ELR (cell line): Measurements from ENCODE around the gene MUC20.
A peak's percentile ranks its signal among the peaks of the same experiment; 100 is the strongest.
"Not testable (repeated sequence)": the region's sequence is repeated elsewhere in the genome, so short reads cannot be mapped to it uniquely, and the experiment has no call there.

Source experiments
- DNase-seq: peaks from one replicate; pipeline ENCODE4 v3.0.0-alpha.2; 2015; ENCODE audit warnings: low read depth

Gene MUC20

GRCh38 chr3:195720831-195721506 lies at the start of gene MUC20:
TSS of gene MUC20 (plus strand) at chr3:195720978. CDS start at chr3:195721008, 30 bp downstream.
- not testable (repeated sequence) for DNase-seq

- not testable (repeated sequence) for DNase-seq
Measured at GRCh38 chr3:195671283-195671682, 49.5 kb upstream of the MUC20 start.

GRCh38 chr3:195673711-195674110 lies 47.1 kb upstream of the MUC20 start:
- not testable (repeated sequence) for DNase-seq

GRCh38 chr3:195678391-195679015 lies 42.3 kb upstream of the MUC20 start:
- peak; percentile 73 for DNase-seq

GRCh38 chr3:195680690-195681089 lies 40.1 kb upstream of the MUC20 start:
- not testable (repeated sequence) for DNase-seq

- DNase-seq: not testable (repeated sequence)
Measured at GRCh38 chr3:195681458-195682103, 39.2 kb upstream of the MUC20 start.

GRCh38 chr3:195682104-195682742 lies 38.6 kb upstream of the MUC20 start:
- not testable (repeated sequence) for DNase-seq

GRCh38 chr3:195683722-195684526 lies 36.9 kb upstream of the MUC20 start:
- DNase-seq: not testable (repeated sequence)

- DNase-seq: not testable (repeated sequence)
Measured at GRCh38 chr3:195684527-195685257, 36.1 kb upstream of the MUC20 start.

- not testable (repeated sequence) for DNase-seq
Measured at GRCh38 chr3:195686537-195687208, 34.1 kb upstream of the MUC20 start.

- DNase-seq: peak; percentile 83
Measured at GRCh38 chr3:195687209-195687760, 33.5 kb upstream of the MUC20 start.

- not testable (repeated sequence) for DNase-seq
Measured at GRCh38 chr3:195688471-195689183, 32.2 kb upstream of the MUC20 start.

GRCh38 chr3:195689184-195690070 lies 31.4 kb upstream of the MUC20 start:
- DNase-seq: not testable (repeated sequence)

- no peak for DNase-seq
Measured at GRCh38 chr3:195690951-195691350, 29.8 kb upstream of the MUC20 start.

- DNase-seq: not testable (repeated sequence)
Measured at GRCh38 chr3:195691596-195692353, 29.0 kb upstream of the MUC20 start.

- DNase-seq: no peak
Measured at GRCh38 chr3:195692354-195692685, 28.5 kb upstream of the MUC20 start.

GRCh38 chr3:195692781-195693427 lies 27.9 kb upstream of the MUC20 start:
- DNase-seq: no peak
